ENCODE measurements around the gene NUDT16.

The NUDT16 gene

GRCh38 chr3:131338948-131339640, 42.5 kb upstream of the NUDT16 start:
- H3K4me3 ChIP-seq (ENCODE audit: low read depth, low read length): no peak overlapping the region
- H3K4me1 ChIP-seq (ENCODE audit: control insufficient read depth, insufficient read depth, low read length): no peaks in the 10 kb centered on the region
- POLR2A ChIA-PET: interaction anchor here (1.0 kb wide), 1 partner anchor 29 kb away, joined by 3 read pairs; no protein-coding TSS in a partner anchor
- H3K27ac ChIP-seq (ENCODE audit: extremely low read depth, low read depth, low read length): no peak overlapping the region
- CTCF ChIA-PET: no interaction called here
- H3K9me3 ChIP-seq (ENCODE audit: control insufficient read depth, insufficient read depth, low read depth, low read length): no peaks in the 10 kb centered on the region
- no peaks in the 10 kb centered on the region for H3K36me3 ChIP-seq (ENCODE audit: control insufficient read depth in 2 of 2, insufficient read depth in 1 of 2, low read length in 2 of 2)
- no peak for TF ChIP-seq ZNF48 (tag by site-specific recombination; IDR thresholded peaks at IDR 0.05)
- TF ChIP-seq GLI4 (tag by site-specific recombination; IDR thresholded peaks at IDR 0.05): no peak
- no peak for TF ChIP-seq ZNF302 (tag by site-specific recombination; IDR thresholded peaks at IDR 0.05; ENCODE audit: low read depth)
- no peak for TF ChIP-seq KLF17 (tag by site-specific recombination; IDR thresholded peaks at IDR 0.05)
- TF ChIP-seq, protein P1, sequence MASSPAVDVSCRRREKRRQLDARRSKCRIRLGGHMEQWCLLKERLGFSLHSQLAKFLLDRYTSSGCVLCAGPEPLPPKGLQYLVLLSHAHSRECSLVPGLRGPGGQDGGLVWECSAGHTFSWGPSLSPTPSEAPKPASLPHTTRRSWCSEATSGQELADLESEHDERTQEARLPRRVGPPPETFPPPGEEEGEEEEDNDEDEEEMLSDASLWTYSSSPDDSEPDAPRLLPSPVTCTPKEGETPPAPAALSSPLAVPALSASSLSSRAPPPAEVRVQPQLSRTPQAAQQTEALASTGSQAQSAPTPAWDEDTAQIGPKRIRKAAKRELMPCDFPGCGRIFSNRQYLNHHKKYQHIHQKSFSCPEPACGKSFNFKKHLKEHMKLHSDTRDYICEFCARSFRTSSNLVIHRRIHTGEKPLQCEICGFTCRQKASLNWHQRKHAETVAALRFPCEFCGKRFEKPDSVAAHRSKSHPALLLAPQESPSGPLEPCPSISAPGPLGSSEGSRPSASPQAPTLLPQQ (tag by site-specific recombination; IDR thresholded peaks at IDR 0.05): no peak
- TF ChIP-seq HIC1 (tag by site-specific recombination; IDR thresholded peaks at IDR 0.05): no peak
- TF ChIP-seq ZNF112 (tag by site-specific recombination; IDR thresholded peaks at IDR 0.05): no peak
- no peak for TF ChIP-seq ZNF529 (tag by site-specific recombination; IDR thresholded peaks at IDR 0.05; ENCODE audit: insufficient replicate concordance)
- TF ChIP-seq ZNF707 (tag by site-specific recombination; IDR thresholded peaks at IDR 0.05): no peak
- no peak for TF ChIP-seq ZNF704 (tag by site-specific recombination; IDR thresholded peaks at IDR 0.05)
- TF ChIP-seq GLI2 (tag by site-specific recombination; IDR thresholded peaks at IDR 0.05; ENCODE audit: borderline replicate concordance, low read depth): no peak
- no peak for TF ChIP-seq ZSCAN30 (tag by site-specific recombination; IDR thresholded peaks at IDR 0.05)
- TF ChIP-seq ZNF133 (tag by site-specific recombination; IDR thresholded peaks at IDR 0.05): no peak
- TF ChIP-seq, protein P2, sequence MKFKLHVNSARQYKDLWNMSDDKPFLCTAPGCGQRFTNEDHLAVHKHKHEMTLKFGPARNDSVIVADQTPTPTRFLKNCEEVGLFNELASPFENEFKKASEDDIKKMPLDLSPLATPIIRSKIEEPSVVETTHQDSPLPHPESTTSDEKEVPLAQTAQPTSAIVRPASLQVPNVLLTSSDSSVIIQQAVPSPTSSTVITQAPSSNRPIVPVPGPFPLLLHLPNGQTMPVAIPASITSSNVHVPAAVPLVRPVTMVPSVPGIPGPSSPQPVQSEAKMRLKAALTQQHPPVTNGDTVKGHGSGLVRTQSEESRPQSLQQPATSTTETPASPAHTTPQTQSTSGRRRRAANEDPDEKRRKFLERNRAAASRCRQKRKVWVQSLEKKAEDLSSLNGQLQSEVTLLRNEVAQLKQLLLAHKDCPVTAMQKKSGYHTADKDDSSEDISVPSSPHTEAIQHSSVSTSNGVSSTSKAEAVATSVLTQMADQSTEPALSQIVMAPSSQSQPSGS (tag by site-specific recombination; IDR thresholded peaks at IDR 0.05; ENCODE audit: low read depth): no peak
- TF ChIP-seq ZNF654 (tag by site-specific recombination; IDR thresholded peaks at IDR 0.05; ENCODE audit: low read depth): no peak

GRCh38 chr3:131341761-131342160, 39.8 kb upstream of the NUDT16 start:
- POLR2A ChIA-PET: no interaction called here
- Histone ChIP-seq H3K4me3 (ENCODE audit: low read depth, low read length) (no peak overlapping the region), H3K4me1 (ENCODE audit: control insufficient read depth, insufficient read depth, low read length) (no peaks in the 10 kb centered on the region), H3K36me3 (ENCODE audit: control insufficient read depth in 2 of 2, insufficient read depth in 1 of 2, low read length in 2 of 2) (no peaks in the 10 kb centered on the region), H3K27ac (ENCODE audit: extremely low read depth, low read depth, low read length) (no peak overlapping the region), H3K9me3 (ENCODE audit: control insufficient read depth, insufficient read depth, low read depth, low read length) (no peaks in the 10 kb centered on the region)
- CTCF ChIA-PET: no interaction called here
- TF ChIP-seq ZNF514 (tag by site-specific recombination; IDR thresholded peaks at IDR 0.05) (no peak), ZNF571 (tag by site-specific recombination; IDR thresholded peaks at IDR 0.05) (no peak), ZNF26 (tag by site-specific recombination; IDR thresholded peaks at IDR 0.05) (no peak), ZNF626 (tag by site-specific recombination; IDR thresholded peaks at IDR 0.05) (no peak)
- TF ChIP-seq, protein P3, sequence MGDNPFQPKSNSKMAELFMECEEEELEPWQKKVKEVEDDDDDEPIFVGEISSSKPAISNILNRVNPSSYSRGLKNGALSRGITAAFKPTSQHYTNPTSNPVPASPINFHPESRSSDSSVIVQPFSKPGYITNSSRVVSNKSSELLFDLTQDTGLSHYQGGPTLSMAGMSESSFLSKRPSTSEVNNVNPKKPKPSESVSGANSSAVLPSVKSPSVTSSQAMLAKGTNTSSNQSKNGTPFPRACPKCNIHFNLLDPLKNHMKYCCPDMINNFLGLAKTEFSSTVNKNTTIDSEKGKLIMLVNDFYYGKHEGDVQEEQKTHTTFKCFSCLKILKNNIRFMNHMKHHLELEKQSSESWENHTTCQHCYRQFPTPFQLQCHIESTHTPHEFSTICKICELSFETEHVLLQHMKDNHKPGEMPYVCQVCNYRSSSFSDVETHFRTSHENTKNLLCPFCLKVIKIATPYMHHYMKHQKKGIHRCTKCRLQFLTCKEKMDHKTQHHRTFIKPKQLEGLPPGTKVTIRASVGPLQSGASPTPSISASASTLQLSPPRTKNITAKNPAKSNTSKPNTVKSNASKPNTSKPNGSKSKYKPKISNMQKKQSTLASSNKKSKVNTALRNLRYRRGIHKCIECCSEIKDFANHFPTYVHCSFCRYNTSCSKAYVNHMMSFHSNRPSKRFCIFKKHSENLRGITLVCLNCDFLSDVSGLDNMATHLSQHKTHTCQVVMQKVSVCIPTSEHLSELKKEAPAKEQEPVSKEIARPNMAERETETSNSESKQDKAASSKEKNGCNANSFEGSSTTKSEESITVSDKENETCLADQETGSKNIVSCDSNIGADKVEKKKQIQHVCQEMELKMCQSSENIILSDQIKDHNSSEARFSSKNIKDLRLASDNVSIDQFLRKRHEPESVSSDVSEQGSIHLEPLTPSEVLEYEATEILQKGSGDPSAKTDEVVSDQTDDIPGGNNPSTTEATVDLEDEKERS (tag by site-specific recombination; IDR thresholded peaks at IDR 0.05): no peak
- TF ChIP-seq, protein P4, sequence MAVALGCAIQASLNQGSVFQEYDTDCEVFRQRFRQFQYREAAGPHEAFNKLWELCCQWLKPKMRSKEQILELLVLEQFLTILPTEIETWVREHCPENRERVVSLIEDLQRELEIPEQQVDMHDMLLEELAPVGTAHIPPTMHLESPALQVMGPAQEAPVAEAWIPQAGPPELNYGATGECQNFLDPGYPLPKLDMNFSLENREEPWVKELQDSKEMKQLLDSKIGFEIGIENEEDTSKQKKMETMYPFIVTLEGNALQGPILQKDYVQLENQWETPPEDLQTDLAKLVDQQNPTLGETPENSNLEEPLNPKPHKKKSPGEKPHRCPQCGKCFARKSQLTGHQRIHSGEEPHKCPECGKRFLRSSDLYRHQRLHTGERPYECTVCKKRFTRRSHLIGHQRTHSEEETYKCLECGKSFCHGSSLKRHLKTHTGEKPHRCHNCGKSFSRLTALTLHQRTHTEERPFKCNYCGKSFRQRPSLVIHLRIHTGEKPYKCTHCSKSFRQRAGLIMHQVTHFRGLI (tag by site-specific recombination; IDR thresholded peaks at IDR 0.05): no peak
